Upper lobe of left lung (tissue), 4 donors: ENCODE measurements around the gene SPZ1.

Experiments
- CTCF ChIP-seq, 6 experiments: fragments of 450-650 bp in 4 of 6; fragments of 200-600 bp in 2 of 6; sonication (generic) in 2 of 6; IDR thresholded peaks; one replicate each; pipeline ENCODE4 v1.5.1; 2016 to 2019; ENCODE audit warnings: antibody characterized with exemption in 6 of 6
- EP300 ChIP-seq, 4 donors: sonication (generic); formaldehyde crosslinking; IDR thresholded peaks; one replicate each; pipeline ENCODE4 v1.5.1; 2017; ENCODE audit warnings: antibody characterized with exemption in 4 of 4, control low read depth in 2 of 4
- POLR2A ChIP-seq, 4 donors: fragments of 450-650 bp; IDR thresholded peaks; one replicate each; pipeline ENCODE4 v1.5.1; 2016 to 2017; ENCODE audit warnings: antibody characterized with exemption in 4 of 4, mild to moderate bottlenecking in 2 of 4

GRCh38 chr5:80302636-80303035 is 17.2 kb upstream of the SPZ1 start:
- TF ChIP-seq CTCF (IDR thresholded peaks at IDR 0.05): no peak
- no peak for TF ChIP-seq EP300 (IDR thresholded peaks at IDR 0.05)
- TF ChIP-seq POLR2A (IDR thresholded peaks at IDR 0.05): no peak
